ENCODE data around the gene RIMBP3C.
"Not testable (repeated sequence)": the region's sequence is repeated elsewhere in the genome, so short reads cannot be mapped to it uniquely, and the experiment has no call there.

The RIMBP3C gene, protein sequence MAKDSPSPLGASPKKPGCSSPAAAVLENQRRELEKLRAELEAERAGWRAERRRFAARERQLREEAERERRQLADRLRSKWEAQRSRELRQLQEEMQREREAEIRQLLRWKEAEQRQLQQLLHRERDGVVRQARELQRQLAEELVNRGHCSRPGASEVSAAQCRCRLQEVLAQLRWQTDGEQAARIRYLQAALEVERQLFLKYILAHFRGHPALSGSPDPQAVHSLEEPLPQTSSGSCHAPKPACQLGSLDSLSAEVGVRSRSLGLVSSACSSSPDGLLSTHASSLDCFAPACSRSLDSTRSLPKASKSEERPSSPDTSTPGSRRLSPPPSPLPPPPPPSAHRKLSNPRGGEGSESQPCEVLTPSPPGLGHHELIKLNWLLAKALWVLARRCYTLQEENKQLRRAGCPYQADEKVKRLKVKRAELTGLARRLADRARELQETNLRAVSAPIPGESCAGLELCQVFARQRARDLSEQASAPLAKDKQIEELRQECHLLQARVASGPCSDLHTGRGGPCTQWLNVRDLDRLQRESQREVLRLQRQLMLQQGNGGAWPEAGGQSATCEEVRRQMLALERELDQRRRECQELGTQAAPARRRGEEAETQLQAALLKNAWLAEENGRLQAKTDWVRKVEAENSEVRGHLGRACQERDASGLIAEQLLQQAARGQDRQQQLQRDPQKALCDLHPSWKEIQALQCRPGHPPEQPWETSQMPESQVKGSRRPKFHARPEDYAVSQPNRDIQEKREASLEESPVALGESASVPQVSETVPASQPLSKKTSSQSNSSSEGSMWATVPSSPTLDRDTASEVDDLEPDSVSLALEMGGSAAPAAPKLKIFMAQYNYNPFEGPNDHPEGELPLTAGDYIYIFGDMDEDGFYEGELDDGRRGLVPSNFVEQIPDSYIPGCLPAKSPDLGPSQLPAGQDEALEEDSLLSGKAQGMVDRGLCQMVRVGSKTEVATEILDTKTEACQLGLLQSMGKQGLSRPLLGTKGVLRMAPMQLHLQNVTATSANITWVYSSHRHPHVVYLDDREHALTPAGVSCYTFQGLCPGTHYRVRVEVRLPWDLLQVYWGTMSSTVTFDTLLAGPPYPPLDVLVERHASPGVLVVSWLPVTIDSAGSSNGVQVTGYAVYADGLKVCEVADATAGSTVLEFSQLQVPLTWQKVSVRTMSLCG (N-terminal part only)

DNA sequence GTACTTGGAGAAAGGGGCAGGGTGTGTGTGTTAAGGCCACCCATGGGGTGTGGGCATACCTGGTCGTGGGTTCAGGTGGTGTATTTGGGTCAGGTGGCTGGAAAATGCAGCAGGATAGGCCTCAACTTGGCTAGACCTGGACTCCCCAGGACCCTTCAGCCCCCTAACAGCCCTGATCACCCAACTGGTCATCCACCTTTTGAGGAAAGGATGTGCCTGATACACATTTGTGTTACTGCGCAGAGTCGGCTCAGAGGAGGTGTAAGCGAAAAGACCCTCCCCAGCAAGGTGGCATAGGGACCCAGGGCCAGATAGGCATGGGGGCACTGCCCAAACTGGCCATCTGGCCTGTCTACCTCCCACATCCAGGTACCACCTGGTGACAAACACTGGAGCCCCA is at the start of gene RIMBP3C:
Gene RIMBP3C, minus strand, starts transcription at position 101 of the 400 bp plus-strand sequence. CDS start 485 bp downstream, outside the sequence.
- DNase-seq (ENCODE audit: low read depth) = not testable (repeated sequence)

DNA sequence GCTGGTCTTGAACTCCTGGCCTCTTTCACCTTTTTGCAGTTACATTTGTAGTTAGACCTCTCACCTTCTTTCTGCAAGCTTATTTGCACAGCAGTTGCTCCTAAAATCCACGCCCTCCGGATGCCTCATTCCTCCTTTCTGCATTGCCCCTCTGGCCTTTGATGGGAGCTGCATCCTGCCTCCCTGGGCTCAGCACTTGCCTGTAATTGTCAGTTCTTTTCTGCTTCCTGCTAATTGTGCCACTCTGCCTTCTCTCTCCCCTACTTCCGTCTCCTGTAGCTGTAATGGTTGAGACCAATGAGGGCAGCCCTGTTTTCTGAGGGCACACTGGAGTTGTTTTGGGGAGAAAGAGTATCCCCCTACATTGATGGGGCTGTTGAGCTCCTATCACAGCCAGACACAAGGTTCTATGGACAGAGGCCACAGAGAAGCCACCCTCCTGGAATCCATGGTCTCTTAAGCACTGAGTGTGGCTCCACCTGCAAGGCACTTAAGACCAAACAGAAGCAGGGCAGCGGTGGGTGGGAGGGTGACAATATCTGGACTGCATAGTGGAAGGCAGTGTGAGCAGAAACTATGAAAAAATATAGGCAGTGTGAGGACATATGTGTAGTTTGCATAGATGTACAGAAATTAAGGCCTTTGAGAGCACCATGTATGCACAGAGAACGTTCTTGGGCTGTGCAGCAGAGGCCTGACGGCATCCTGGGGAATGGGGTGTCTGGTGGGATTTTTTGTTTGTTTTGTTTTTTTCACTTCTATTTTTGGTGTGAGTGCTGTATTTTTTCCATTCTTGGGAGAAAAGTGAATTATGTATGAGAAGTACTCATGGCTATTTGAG is 48.0 kb upstream of the RIMBP3C start:
- DNase-seq (ENCODE audit: low read depth) = no peak

DNA sequence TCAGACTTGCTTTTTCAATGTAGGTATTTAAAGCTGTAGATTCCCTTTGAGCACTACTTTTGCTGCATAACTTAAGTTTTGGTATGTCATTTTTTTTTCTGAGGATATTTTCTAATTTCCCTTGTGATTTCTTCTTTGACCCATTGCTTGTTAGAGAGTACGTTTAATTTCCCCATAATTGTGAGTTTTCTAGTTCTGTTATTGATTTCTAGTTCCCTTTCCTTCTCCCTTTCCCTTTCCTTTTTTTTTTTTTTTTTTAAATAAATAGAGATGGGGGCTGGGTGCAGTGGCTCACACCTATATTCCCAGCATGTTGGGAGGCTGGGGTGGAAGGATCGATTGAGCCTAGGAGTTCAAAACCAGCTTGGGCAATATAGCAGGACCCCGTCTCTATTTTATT is 47.0 kb upstream of the RIMBP3C start:
- DNase-seq (ENCODE audit: low read depth) = no peak

DNA sequence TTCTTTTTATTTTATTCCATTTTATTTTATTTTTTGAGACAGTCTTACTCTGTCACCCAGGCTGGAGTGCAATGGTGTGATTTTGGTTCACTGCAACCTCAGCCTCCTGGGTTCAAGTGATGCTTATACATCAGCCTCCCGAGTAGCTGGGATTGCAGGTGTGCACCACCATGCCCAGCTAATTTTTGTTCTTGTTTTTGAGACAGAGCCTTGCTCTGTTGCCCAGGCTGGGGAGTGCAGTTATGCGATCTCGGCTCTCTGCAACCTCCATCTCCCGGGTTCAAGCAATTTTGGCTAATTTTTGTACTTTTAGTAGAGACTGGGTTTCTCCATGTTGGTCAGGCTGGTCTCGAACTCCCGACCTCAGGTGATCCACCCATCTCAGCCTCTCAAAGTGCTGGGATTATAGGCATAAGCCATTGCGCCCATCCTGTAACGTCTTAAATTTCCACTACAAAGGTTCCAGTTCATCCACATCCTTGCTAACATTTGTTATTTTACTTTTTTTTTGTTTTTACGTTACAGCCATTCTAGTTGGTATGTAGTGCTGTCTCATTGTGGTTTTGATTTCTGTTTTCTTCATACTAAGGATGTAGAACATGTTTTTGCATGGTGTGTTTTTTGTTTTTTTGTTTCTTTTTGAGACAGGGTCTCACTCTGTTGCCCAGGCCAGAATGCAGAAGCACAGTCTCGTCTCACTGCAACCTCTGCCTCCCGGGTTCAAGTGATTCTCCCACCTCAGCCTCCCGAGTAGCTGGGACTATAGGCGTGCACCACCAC is 45.3 kb upstream of the RIMBP3C start:
- DNase-seq (ENCODE audit: low read depth) = not testable (repeated sequence)

DNA sequence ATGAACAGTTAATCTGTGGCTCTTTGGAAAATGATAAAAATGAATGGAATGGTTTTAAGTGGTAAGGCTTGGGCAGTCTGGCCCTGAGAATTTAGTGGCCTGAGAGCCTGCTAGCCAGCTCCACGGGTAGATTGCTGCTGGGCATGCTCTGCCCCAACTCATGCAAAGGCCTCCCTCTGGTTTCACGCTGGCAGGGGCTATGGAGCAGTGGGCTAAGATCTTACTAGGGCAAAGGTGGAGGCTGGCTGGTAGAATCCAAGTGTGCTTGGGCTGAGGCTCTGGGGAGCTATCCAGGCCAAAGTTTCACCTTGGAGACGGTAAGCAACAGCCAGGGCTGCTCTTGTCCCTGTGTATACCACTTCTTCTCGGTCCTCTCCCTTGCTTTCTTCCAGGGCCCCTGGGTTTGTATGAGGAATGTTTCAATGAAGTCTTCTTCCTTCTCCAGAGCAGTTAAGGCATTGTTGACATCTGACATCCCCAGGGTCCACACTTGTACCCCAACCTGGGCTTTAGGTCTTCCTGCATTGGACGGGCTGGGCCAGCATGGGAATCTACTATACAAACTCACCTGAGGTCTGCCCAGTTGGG is 43.7 kb upstream of the RIMBP3C start:
- DNase-seq (ENCODE audit: low read depth) = no peak

DNA sequence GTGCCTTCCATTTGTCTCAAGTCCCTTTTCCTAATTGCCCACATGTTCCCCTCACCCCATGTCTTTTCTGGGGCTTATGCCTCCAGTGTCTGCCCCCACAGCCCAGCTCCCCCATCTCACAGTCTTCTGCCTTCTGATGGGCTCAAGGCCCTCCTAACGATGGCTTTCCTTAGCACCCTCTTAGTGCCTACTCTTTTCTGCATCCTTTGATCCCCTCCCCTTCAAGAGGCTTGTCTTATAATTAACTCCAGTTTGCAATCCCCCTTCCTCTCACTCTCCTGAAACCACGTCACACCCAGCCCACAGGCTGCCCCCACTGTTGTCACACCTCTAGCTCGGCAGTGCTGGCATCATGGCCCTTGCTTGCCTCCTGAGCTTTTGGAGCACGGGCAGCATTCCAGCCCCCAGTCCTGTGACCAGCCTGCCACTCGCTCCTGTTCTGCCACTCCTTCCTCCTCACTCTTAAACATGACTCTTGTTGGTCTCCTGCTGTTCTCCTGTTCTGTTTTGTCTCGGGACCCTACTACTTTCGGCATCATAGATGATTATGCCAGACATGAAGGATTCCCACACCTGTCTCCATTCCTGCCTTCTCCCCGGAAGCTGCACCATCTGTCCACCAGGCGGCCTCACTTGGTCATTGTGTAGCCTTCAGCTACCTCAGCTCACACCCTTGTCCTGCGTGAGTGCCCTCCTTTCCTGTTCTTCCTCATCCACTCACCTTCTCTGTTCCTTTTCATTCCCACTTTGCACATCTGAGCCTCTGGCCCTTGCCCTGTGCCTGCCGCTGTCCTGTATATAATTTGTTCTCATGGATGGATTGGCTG is 42.4 kb upstream of the RIMBP3C start:
- no peak for DNase-seq (ENCODE audit: low read depth)

DNA sequence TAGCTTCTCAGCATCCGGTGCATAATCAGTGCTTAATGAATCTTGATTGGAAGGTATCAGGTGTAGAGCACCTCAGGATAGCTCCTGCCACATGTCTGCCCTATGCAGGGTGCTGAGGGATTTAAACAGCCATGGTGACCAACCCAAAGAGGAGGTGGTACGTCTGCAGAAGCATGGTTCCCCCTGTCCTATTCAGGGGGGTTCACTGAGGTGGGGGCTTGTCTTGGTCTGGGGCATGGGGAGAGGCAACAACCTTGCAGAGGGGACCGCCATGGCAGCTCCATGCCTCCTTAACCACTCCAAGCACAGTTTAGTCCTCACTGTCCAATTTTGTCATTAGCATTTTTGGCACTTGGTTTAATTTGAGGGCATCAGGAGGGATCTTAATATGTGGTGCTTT is 41.2 kb upstream of the RIMBP3C start:
- no peak for DNase-seq (ENCODE audit: low read depth)

DNA sequence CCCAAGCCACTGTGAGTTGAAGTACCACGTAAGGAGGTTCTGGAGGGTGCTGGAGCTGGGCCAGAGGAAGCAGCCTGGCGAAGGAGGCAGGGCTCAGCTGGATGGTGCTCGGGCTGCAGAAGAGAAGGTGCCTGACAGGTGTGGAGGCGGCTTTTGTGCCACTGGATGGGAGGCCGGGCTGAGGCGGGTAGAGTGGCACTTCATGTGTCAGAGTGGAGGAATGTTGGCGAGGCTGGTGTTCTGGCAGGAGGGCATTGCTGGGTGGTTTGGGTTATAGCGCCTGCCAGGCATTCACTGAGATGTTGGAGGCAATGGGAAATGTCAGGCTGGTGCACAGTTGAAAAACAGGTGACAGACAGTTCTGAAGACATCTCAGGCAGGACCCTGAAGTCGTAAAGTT is 40.4 kb upstream of the RIMBP3C start:
- DNase-seq (ENCODE audit: low read depth) = no peak

DNA sequence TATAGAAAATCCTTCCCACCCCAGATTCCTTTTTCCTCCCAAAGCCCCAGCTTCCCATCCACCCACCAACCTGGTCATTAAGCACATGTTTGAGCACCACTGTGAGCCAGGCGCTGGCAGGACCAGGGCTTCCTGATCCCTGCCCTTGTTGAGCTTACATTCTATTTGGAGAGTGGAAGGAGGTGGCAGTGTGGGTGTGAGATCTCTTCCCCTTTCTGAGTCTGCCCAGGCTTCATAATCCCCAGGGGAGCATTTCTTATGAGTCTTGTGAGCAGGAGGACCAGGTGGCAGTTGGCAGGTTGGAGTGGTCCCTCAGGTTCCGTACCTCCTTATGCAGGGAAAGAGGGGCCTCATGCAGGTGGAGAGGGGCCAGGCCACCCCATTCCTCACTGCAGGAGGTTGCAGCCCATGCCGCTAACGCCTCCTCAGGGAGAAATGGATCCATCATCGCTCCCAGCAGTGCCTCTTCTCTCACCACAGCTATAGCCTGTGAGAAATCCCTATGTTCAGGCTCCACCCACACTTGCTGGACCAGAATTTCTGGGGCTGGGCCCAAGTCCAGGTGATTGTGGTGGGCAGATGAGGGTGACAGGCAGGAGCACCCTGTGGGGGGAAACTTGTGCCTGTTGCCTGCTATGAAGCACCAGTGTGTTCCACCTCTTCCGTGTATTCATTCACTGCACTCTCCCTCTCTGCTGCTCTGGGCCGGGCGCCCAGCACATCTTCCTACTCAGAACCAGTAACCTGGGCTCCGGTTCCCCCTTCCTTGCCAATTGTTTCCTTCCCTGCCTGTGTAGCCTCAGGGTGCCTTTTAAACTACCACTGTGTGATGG is 39.8 kb upstream of the RIMBP3C start:
- DNase-seq (ENCODE audit: low read depth) = no peak

DNA sequence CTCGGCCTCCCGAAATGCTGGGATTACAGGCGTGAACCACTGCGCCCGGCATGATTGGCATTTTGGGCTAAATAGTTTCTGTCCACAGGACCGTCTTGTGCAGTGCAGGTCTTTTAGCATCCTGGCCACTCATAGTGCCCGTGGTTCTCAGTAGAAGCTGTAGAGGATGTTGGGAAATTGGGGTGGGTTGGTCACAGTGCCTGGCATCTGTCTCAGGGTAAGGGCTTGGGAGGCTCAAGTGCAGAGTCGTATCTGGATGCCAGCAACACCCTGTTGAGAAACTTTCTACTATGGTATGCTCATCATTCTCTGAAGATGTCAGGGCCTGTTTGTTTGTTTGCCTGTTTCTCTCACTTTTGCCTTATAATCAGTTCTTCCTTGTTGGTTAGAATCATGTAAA is 38.1 kb upstream of the RIMBP3C start:
- DNase-seq (ENCODE audit: low read depth) = no peak

DNA sequence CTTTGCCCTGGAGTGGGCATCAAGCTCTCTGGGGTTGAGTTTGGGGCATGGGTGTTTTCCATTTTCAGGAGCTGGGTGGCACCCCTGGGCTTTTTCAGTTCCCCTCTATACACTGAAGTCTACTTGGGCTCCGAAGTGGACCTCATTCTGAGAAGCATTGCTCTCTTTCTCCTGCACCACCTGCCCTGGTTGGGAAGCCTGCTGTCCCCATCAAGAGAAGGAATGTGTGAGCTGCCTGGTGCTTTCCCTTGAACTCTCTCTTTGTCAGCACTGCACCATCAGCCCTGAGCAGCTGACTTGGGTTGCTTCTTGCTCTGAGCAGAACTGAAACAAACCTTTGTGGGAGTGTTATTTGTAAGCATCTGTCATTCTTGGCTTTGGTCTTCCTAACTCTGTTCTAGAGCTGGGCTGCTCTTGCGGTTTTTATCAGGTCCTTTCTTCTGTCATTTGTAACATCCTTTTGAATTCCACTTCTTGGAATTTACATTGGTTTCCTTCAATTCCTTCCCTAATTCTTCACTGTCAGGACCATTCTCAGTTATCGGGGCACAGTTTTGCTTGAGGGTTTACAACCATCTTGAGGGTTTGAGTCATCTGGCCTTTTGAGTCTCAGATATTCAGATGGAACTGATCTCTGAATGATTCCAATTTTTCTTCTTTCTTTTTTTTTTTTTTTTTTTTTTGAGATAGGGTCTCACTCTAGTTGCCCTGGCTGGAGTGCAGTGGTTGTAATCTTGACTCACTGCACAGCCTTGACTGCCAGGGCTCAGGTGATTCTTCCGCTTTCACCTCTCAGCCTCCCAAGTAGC is 36.7 kb upstream of the RIMBP3C start:
- no peak for DNase-seq (ENCODE audit: low read depth)

DNA sequence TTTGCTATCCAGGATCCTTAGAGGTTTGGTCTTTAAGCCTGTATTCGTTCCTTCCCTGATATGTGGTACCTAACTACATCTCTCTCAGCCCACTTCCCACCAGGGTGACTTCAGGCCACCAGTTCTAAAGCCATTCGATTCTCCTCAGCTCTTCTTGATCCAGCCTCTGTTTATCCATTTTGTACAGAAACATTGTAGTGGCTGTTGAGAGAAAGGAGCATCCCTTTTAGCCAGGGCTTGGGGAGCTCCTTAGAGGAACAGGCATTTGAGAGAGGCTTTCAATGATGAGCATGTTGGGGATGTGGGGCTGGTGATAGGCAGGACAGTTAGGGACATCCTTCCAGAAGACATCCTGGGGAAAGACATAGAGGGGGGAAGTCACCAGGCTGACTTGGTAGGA is 34.1 kb upstream of the RIMBP3C start:
- no peak for DNase-seq (ENCODE audit: low read depth)

DNA sequence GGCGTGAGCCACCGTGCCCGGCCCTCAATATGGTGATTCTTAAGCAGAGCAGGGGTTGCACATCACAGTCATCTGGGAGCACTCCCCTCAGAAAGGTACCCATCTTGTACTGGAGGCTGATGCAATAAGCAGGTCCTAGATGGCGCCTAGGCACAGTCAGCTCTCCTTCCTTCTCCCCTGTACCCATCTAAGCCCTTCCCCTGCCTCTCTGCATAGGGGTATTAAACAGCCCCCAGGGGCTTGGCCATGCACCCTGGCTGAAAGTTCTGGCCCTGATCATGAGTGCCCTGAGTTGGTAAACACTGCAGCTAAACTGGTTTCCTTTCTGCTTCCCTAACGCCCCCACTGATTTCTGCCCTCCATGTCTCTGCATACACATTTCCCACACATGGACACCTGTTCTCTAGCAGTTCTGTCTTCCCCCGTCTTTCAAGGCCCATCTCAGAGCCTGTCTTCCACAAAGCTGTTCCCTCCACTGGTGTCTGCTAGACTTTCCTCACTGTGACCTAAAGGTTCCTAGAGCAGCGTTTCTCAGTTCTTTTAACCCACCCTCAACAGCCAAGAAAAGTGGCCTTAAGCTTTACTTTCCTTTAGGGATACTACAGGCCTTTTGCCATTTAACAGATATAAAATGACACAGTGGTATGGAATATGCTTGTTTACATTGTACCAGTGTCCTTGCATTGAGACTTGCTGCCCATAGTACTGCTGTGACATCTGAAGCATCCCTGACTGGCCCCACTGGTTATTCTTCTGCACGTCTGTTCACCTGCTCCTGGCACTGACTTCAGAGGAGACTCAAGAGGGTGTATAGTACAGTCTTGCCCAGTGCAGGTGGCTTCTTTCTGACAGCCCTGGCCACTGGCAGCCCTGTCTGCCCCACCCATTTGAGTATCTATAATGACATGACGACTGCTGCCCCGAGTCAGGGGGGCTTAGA is 31.8 kb upstream of the RIMBP3C start:
- DNase-seq (ENCODE audit: low read depth) = no peak

DNA sequence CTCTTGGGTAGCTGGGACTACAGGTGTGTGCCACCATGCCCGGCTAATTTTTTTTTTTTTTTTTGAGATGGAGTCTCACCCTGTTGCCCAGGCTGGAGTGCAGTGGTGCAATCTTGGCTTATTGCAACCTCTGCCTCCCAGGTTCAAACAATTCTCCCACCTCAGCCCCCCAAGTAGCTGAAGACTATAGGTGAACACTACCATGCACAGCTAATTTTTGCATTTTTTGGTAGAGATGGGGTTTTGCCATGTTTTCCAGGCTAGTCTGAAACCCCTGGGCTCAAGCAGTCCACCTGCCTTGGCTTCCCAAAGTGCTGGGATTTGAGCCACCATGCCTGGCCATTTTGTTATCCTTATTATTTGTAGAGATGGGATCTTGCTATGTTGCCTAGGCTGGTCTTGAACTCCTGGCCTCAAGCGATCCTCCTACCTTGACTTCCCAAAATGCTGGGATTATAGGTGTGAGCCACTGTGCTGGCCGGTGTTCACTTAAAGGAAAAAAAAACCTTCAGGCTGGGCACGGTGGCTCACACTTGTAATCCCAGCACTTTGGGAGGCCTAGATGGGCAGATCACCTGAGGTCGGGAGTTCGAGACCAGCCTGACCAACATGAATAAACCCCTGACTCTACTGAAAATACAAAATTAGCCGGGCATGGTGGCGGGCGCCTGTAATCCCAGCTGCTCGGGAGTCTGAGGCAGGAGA is 29.9 kb upstream of the RIMBP3C start:
- not testable (repeated sequence) for DNase-seq (ENCODE audit: low read depth)

DNA sequence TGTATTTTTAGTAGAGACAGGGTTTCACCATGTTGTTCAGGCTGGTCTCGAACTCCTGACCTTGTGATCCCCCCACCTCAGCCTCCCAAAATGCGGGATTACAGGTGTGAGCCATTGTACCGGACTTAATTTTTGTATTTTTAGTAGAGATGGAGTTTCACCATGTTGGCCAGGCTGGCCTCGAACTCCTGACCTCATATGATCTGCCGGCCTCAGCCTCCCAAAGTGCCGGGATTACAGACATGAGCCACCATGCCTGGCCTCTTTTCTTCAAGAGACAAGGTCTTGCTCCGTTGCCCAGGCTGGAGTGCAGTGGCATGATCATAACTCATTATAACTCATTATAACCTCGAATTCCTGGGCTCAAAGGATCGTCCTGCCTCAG is 29.4 kb upstream of the RIMBP3C start:
- not testable (repeated sequence) for DNase-seq (ENCODE audit: low read depth)

DNA sequence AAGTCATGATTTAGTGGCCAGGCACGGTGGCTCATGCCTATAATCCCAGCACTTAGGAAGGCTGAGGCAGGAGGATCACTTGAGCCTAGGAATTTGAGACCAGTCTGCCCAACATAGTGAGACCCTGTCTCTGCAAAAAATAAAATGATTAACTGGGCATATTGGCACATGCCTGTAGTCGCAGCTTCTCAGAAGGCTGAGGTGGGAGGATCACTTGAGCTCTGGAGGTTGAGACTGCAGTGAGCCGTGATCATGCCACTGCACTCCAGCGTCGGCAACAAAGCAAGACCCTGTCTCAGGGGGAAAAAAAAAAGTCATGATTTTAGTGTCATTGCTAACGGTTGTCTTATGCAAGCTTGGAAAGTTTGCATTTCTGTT is 28.2 kb upstream of the RIMBP3C start:
- DNase-seq (ENCODE audit: low read depth) = no peak
